GM19328 (cell line): ENCODE measurements around the gene MGP.

Experiments used
- ATAC-seq: cut with Tn5 transposase; IDR thresholded peaks from one replicate; pipeline ENCODE4 v1.9.1; 2021; ENCODE audit warnings: mild to moderate bottlenecking, moderate library complexity; ENCODE audit not compliant: unreplicated experiment

Gene MGP

DNA sequence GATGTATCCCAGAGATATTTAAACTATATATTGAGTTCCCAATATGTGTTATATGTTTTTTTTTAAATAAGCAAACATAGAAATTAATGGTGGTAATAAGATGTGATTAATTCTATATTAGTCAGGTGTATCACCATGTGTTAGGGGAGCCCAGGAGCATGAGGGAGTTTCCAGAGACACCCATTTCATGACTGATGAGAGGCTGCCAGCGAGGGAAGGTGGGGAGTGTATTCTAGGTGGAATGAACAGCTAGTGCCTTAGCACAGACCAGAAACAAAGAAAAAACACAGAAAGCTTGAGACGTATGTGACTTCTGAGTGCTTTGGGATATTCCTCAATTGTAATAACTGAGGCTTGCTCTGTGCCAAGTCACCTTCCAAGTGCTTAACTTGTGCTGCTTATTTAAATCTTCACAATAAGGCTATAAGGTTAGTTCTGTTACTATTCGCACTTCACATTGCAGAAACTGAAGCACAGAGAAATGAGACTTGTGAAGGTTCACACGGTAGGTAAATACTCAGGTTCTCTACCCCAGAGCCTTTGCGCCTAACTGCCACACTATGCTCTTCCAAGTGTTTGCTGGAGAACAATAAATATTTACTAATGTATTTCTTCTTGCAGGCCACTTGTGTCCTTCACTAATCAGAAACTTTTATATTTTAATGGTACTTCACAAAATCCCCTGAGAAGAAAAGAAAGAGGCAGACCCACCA lies 17.9 kb upstream of the MGP start:
- ATAC-seq = no peak

DNA sequence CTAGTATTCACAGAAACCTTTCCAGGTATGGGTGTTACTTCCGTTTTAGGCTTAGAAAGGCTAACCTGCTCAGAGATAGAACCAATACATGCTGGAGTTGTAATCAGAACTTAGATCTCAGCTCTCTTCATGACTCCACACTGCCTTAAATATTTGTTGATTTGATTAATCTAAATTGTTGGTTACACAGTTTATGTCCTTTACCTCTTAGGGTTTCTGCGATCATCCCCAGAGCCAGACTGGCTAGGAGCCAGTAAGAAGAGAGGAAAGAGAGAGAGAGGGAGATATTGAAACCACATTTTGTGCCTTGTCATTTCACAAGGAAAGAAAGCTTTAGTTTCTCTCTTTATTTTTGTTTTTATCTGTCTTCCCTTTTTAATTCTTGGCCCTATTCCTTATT lies 16.8 kb upstream of the MGP start:
- ATAC-seq = no peak

DNA sequence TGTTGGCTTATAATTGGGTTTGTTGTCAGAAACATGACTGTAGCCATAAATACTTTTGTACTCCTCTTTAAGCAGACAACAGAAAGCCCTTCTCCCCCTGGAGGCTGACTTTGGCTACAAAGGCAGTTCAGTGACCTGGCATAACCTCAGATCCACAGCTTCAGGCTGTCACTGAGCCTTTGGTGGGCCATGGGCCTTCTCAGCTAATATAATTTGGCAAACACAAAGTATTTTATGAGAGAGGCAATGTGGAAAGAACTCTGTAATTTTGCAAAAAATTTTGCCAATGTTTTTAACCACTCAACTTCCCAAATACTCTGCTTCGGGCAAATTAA lies 15.5 kb upstream of the MGP start:
- no peak for ATAC-seq

DNA sequence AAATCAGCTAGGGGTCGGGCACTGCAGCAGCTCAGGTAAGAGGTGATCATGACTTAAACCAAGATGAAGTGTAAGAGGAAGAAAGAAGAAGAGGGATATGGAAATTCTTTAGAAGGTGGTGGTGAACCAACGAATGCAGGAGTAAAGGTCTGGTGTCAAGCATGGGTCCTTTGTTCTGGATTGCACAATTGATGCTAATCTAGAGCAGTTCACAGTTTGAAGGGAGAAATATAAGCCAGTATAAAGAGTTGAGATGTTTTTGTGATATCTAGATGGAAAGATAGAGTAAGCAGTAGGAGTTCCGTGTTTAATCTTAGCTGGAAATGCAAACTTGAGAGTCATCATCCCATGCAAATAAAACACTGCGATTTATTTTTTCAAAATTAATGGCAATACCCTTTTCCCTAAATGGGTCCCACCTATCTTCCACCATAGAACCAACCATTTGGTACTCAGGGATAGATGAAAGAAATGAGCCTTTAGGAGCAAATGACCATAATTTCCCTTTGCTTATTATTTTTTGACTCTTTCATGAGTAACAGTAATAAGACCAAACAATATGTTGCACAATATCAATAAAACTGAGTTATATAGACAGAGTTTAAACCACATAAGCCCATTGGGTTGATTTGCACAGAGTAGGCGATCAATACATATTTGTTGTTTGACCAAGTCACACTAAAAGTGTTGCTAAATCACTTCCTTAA lies 15.0 kb upstream of the MGP start:
- no peak for ATAC-seq

DNA sequence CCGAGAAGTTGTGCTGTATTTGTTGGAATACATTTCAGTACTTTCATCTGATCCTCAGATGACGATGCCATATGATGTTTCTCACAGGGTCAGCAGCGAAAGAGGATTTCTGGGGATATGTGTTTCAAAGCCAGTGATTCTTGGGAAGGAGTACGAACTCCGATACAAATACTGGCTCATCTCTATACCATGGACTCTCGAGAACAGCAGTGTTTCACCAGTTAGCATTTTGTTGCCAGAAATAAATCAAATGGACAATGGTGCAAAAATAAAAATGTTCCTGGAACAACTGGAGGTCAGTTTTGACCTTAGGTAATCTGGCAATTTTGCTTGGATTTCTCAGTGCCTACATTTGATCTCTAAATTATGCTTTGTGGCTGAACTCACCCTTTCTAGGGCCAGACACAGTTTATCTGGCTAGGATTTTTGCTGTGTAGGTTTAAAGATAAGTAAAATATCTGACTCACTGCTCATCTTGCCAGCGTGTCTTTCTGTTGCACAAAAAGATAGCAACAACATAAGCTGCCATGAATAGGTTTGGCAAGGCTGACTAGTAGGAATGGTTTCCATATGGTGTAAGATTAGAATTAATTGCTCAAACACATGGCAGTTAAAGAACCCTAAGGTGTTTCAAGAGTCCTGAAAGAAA lies 11.0 kb upstream of the MGP start:
- no peak for ATAC-seq

DNA sequence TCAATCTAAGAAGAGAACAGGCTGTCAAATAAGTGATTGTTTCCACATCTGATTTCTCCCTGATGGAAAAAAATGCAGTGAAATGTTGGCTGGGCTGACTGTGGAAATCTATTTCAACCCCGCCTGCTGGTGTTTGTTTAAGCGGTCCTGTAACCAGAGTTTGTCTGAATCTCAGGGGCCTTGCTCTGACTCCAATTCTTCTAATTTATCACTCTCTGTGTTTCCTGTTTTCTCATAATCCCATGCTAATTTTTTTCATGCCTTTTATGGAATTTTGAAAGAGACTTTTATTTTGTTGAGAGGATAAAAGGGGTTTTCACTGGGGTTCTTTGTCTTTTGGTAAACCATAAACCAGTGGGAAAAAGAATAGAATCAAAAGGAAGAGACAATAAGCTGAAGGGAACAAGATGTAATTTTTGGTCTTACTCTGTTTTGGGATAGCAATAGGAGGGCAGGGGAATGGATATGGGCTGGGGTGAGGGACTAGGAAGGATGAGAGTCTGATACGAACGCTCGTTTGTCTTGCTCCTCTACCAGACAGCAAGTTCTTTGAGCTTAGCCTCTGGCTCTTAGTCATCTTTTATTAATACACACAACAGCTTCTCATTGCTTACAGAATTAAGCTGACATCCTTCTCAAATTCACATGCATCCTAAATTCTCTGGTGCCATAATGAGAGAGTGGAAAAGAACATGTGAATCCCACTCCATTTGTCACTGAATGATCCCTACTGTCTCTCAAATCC lies 8.0 kb upstream of the MGP start:
- no peak for ATAC-seq

DNA sequence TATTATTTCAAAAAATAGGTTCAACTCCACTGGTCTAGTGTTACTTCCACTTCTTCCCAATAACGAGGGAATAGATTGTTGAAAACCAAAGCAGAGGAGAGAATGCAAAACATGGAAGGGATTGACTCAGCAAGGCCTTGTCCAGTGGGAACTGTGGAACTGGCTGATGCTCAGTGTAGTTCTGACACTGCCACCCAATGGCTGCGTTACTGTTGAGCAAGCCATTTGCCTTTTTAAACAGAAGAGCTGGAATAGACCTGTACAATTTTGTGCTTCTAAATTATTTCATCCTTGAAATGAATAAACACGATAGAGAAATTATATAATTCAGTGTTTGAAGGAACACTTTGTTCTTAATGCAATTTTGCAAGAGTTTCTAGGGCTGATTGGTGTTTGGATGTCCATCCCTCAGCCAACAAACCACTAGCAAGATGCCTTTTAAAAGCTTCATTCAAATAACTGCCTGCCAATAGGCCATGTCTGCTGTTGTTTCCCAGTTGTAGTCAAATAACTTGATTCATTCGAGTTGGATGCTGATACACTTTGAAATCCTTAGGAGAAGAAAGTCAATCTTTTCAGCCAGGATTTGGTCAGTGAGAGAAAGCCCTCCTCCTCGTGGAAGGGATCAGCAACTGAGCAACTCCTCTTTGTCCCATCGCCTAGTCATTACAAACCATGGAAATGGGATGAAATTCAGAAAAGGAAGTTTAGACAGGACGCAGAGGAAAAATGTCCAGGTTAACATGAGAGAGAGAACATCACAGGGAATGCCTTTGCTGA lies 7.3 kb upstream of the MGP start:
- ATAC-seq = no peak

DNA sequence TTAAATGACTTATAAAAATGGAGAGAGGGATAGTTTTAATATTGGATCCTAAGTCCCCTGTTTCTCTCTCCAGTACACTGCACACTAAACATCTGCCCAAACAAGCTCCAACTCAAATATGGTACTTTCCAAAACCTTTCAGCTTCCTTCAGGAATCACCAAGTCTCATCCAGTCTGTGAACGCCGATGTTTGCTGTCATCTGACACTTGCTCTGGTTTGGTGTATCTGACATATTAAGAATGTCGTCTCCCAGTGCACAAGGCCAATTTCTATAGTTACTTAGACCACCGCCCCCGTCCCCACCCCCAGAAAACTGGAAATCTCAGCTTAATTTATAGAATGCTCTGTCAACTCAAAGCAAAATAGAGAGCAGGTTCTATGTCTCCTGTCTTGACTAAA lies 5.0 kb upstream of the MGP start:
- ATAC-seq = no peak

DNA sequence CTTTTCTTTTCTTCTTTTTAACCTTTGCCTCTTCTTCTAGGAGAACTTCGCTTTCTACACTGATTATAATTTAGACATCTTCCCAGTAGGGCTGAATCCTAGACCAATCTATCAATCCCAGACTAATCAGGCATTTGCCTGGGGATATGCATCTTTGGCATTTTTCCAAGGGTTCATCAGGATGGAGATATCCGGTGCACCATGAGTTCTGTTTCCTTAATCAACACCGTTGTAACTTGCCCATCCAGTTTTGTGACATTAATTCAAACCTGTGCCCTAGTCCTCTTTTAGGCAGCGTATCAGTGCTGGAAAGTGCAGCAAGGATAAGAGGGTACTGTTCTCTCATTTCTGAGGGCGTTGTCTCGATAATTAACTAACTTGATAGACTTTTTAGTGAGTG lies 617 bp upstream of the MGP start:
- no peak for ATAC-seq

DNA sequence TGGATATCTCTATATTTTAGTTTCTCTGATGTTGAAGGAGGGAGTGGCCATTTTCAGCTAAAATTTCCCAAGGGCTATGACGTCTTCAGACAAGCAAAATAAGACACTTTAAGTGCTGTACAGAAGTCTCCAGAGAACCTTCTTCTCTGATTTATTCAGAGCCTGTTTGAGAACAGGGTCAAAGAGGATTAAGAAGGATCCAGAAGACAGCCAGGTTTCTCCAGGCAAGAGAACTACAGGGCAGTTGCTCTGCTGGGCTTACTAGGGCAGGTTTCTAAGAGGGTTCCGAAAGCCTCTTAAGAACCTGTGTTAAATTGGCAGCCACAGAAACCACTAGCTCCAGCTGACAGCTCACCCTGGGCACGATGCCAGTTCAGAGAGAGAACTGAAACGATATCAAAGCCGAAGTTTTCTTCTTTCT lies 1.2 kb downstream of the MGP start:
- ATAC-seq = peak; percentile 96

DNA sequence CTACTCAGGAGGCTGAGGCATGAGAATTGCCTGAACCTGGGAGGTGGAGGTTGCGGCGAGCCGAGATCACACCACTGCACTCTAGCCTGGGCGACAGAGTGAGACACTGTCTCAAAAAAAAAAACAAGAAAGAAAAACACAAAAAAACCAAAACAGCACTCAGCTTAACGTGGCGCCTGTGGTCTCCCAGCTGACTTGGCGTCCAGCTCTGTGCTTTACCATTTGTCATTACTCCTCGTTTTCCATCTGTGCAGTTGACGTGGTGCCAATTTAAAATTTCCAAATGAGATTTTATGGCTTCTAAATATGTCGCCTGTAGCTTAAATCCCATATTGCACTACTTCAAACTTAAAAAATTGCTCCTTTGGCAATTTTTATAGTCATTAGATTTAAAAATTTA lies 2.0 kb downstream of the MGP start:
- no peak for ATAC-seq

DNA sequence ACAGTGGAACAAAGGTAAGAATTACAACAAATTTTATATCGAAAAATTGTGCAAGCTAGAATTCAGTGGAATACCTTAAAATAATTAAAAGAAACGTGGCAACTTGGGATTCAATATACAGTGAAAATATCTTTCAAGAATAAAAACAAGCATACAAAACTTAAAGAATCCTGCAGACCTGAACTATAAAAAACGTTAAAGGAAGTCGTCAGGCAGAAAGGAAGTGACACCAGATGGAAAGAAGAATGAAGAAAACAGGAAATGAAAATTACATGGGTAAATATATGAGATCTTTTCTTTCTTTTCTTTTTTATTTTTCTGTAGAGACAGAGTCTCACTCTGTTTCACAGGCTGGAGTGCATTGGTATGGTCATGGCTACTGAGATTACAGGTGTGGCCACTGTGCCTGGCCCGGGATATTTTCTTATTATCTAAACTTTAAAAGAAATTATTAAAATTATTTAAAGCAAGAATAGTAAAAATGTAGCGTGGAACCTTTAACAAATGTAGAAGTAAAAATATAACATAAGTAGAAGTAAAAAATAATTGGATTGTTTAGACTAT lies 4.7 kb downstream of the MGP start:
- ATAC-seq = no peak

DNA sequence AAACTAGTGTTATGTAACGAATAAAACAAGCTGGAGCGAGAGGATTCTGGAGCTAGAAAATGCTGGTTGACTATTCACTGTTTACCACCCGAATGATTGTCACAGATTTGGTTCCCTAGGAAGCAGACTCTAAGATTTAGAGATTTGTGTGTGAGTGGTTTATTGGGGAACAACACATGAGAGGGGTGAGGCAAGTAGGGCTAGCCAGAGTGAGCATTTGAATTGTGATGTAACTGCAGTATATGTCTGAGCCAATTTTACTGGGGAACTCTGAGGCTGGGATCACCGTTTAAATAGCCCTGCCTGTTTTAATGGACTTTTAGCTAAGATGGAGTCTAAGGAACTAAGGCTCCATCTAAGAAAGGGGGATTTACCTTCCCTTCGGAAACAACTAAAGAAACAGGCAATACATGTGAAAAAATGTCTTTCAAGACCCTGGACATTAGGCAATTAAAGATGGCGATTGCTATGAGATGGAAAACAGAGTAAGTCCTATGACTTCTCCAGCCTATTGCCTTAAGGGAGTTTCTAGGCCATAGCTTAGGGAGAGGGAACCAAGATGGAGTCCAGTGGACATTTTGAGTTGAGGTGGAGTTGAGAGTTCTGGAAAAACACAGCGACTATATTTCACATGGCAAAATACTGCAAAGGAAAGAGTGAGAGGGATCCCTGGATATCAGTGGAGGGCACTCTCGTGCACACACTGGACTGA lies 6.3 kb downstream of the MGP start:
- ATAC-seq = no peak

DNA sequence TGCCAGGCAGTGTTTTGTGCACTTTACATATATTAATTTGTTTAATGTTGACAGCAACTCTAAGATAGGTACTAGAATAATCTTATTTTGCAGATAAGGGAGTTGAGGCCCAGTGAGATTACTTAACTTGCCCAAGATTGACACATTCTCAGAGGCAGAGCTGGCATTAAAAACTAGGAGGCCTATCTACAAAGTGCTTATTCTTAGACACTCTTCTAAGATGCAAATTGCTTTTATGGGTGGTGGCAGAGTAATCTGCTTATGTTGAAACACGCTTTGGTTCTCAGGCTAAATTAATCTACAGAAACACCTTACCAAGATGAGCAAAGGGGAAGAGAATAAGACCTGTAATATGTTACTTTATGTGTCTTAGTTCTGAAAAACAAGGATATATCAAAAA lies 7.2 kb downstream of the MGP start:
- no peak for ATAC-seq

DNA sequence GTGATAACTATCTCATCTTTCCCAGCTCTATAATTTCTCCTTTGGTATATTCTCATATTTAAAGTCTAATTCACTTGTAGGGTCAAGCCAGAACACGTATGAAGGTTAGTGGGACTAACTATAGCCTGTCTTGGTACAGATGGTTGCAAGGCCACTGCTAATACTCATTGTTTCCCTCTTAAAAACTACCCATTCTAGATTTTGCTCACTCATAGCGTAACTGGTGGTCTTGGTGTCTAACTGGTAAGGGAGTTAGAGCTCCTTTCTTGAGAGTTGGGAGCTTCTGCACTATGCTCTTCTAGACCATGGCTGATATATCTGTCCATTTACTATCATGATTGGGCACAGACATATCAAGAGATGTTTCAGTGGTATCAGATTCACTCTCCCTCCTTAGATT lies 8.8 kb downstream of the MGP start:
- no peak for ATAC-seq

DNA sequence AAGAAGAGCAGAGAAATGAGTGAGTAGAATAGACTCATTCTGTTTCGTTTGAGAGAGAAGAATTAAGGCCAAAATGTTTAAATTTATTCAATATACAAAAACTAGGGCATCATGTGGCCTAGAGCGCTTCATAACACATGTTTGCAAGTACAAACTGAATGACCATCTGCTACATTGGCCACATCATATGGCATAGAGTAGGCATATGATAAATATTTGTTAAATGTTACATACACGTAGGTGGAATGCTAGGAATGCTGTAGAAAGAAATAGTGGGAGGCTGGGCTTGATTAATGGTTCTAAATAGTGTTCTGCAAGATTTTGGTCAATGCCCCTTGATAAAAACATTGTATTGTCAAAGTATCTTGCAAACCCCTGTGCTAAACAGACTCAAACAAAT lies 10.8 kb downstream of the MGP start:
- ATAC-seq = no peak

DNA sequence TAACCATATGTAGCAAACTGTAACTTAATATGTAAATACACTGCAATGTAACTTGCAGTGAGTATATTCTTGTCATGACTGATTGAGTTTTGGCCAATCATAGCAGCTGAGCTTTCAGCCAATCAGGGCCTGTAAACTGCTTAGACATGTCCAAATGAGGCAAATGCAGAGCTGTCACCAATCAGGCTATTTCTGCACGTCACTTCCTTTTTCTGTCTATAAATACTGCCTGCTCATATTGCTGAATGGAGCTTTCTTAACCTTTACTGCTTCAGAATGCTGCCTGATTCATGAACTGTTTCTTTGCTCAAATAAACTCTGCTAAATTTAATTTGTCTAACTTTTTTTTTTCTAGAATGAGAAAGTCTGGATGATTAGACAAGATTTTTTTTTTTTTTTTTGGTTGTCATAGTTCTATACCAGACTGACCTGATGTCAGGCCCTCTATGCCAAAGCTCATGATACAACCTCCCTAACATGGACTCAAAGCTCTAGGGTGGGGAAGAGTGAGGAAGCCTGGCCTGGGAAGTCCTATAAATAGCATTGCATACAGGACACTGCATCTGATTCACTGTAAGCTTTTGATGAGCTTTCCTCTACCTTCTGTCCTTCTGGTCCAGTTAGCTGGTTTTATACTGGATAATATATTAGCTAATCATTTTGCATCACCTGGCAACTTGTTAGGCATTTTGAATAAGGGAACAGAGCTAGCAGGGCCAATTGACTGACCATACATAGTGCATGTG lies 12.0 kb downstream of the MGP start:
- ATAC-seq = no peak

DNA sequence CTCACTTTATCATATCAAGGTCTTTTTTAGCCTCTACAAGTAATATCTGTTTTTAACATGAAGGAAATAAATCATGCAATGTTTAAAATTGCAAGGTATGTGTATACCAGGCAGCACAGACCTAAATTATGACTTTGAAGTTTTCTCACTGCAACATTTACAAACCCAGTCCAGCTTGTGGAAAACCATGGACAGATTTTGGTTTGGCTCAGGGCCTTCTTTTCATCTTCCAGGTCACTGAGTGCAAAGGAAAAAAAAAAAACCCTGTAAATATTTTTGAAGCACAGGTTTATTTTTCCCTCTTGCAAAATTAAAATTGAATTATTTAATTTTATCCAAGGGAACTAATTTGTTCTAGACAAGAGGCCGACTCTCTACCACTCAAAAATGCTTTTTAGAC lies 13.8 kb downstream of the MGP start:
- ATAC-seq = no peak

DNA sequence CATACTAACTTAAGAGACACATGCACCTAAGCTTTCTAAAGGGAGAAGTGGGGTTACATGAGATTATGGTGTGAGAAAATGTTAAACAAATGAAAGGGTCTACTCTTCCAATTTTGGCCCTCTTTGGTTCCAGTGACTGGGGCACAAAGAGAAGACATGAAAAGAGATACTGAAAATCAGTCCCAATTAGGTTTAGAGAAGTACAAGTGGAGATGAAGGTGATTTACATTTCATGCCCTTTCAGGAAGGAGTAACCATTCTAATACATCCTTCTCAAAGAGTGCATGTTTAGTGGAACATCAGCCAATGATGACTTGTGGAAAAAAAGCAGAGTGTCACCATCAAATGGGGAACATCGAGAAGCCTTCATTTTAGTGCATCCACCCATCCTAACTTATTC lies 14.4 kb downstream of the MGP start:
- ATAC-seq = no peak
